ENCODE measurements around the gene ITGB3.

DNA sequence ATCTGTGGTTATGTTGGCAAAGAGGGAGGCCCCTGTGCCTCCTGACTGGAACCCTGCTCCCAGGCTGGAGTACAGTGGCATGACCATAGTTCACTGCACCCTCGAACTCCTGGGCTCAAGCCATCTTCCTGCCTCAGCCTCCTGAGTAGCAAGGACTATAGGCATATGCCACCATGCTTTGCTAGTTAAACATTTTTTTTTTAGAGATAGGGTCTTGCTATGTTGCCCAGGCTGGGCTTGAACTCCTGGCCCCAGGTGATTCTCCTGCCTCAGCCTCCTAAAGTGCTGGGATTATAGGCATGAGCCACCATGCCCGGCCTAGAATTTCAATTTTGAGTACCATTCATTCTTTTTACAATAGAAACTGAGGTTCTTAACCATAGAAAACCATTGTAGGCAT is 21.2 kb upstream of the ITGB3 start:
- TF ChIP-seq, protein P1, sequence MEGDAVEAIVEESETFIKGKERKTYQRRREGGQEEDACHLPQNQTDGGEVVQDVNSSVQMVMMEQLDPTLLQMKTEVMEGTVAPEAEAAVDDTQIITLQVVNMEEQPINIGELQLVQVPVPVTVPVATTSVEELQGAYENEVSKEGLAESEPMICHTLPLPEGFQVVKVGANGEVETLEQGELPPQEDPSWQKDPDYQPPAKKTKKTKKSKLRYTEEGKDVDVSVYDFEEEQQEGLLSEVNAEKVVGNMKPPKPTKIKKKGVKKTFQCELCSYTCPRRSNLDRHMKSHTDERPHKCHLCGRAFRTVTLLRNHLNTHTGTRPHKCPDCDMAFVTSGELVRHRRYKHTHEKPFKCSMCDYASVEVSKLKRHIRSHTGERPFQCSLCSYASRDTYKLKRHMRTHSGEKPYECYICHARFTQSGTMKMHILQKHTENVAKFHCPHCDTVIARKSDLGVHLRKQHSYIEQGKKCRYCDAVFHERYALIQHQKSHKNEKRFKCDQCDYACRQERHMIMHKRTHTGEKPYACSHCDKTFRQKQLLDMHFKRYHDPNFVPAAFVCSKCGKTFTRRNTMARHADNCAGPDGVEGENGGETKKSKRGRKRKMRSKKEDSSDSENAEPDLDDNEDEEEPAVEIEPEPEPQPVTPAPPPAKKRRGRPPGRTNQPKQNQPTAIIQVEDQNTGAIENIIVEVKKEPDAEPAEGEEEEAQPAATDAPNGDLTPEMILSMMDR (IDR thresholded peaks at IDR 0.05) = no peak
- TF ChIP-seq EP300 (IDR thresholded peaks at IDR 0.05) (no peak), POLR2A (IDR thresholded peaks at IDR 0.05) (no peak), POLR2AphosphoS5 (IDR thresholded peaks at IDR 0.05) (no peak)

All from gastroesophageal sphincter (tissue), 3 donors.